ENCODE measurements around the gene IL17REL.

DNA sequence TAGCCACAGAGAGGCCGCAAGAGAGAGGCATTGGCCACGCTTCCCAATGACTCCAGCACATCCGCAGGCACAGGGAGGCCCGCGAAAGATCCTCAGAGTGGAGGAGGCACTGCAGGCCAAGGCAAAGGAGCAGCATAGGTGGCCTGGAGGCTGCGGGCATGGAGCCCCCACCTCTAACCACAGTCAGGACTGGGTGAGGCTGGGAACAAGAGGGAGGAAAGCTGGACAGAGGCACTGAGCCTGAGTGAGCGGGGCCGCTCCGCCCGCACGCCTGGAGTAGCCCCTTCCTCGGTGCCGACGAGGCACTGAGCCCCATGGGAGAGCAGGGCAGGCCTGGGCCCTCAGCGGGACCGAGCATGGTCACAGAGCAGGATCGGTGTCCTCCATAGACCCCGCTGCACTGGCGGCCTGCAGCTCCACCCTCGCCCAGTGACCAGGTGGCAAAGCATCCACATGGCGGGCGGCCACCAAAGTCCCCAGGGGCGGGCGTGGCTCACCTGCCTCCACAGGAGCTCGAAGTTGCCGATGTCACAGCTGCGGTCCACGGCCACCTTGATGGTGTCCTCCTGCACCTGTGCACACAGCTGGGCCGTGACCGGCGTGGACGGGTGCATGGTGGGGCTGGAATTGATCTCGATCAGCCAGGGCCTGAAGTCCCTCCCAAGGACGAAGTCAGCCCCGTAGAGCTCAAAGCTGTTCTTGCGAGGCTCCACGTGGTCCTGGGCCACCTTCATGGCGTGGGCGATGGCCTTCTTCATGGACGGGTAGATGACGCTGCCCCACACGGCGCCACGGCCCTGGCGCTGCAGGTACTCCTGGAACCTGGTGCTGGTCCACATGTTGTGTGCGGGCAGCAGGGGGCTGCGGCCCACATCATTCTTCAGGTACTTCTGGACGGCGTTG lies 18.9 kb upstream of the IL17REL start:
- TF ChIP-seq POLR2AphosphoS5 (IDR thresholded peaks at IDR 0.05) (no peak), POLR2A (IDR thresholded peaks at IDR 0.05) (no peak)
- TF ChIP-seq, protein P1, sequence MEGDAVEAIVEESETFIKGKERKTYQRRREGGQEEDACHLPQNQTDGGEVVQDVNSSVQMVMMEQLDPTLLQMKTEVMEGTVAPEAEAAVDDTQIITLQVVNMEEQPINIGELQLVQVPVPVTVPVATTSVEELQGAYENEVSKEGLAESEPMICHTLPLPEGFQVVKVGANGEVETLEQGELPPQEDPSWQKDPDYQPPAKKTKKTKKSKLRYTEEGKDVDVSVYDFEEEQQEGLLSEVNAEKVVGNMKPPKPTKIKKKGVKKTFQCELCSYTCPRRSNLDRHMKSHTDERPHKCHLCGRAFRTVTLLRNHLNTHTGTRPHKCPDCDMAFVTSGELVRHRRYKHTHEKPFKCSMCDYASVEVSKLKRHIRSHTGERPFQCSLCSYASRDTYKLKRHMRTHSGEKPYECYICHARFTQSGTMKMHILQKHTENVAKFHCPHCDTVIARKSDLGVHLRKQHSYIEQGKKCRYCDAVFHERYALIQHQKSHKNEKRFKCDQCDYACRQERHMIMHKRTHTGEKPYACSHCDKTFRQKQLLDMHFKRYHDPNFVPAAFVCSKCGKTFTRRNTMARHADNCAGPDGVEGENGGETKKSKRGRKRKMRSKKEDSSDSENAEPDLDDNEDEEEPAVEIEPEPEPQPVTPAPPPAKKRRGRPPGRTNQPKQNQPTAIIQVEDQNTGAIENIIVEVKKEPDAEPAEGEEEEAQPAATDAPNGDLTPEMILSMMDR (IDR thresholded peaks at IDR 0.05): no peak
